Measurements from ENCODE around the gene TNC.

The TNC gene

DNA sequence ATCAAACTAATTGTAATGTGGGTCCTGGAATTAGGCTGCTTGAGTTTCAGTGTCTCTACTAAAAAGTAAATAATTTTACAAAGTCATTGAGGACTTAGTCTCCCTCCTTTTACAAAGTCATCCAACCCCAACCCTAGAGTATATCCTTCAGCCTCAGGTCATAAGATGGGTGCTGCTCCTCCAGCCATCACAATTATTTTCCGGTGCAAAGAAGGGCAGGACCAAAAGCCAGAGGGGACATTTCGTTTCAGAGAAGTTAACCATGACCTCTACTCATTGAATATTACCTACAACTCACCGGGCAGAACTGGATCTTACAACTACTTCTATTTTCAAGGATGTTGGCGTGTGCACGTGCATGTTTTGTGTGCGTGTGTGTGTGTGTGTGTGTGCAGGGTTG, 127.1 kb downstream of the TNC start:
- Histone ChIP-seq H3K36me3 (ENCODE audit: control insufficient read depth, insufficient read depth, low read length) (no peaks in the 10 kb centered on the region), H3K9ac (ENCODE audit: low read length) (no peak overlapping the region), H3K4me1 (ENCODE audit: control insufficient read depth, insufficient read depth, low read length) (no peaks in the 10 kb centered on the region), H3K27ac (ENCODE audit: low read depth, low read length) (no peak overlapping the region), H3K4me3 (ENCODE audit: low read length) (no peak overlapping the region), H3K27me3 (ENCODE audit: control insufficient read depth, insufficient read depth, low read length) (no peaks in the 10 kb centered on the region)

DNA sequence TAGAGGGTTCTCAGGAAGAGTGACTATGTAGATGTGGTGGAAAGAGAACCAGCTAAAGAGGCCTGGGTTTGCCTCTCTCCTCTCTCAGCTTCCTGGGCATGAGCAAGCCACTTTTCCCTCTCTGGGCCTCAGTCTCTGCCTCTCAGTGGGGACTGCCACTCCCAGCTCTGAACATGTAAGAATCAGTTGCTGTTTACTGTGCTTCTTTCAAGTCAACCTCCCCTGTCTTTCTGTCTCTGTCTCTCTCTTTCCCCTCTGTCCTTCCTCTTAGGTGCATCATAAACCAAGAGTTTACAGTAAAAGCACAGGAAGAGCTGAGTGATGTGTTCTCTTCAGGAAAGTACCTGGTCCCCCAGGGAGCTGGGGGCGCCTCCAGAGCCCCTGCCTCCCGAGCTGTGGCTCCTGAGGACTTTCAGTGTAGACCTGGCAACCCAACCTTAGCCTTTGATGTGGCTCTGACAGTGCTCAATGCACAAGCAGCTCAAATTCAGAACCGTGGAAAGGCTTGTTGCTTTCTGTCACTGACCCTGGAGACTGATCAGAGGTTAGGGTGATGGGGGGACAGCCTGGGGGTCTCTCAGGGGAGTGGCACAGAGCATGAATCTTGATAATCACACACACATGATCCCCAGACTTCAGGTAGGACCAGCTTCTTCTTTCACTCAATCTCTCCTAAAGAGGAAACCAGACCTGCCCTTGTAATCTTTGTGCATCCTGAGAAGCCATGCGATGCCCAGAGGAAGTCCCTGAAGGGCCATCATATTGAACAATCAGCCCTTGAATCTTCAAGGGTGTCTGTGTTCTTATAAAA, 128.2 kb downstream of the TNC start:
- no peak overlapping the region for H3K27ac ChIP-seq (ENCODE audit: low read depth, low read length)

DNA sequence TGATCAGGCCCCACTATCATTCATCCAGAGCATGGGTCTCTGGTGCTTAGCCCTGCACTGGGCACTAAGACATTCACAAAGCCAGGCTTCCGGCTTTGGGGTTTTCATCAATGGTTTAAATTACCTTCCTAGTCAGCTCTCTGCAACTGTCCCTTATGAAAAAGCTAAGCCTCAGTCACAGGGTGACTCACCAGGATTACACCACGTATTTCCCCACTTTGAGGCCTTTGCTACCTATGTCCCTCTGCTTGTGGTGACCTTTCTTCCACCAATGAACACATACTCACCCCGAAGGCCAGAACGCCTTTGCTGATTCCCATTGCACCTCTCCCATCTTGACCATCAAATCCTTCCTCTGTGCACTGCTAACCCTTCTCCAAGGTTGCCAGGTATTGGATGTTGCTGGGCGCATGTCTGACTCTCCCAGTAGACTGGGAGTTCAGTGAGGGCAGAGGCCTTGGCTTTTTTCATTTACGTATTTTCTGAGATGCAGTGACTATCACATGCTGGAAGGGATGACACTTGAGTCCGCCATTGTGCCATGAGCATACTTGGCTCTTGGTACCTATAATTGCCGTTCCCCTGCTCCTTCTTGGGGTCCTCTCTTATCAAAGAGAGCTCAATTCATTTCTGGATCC, 128.9 kb downstream of the TNC start:
- Histone ChIP-seq H3K27me3 (ENCODE audit: control insufficient read depth, insufficient read depth, low read length) (no peaks in the 10 kb centered on the region), H3K9ac (ENCODE audit: low read length) (no peak overlapping the region), H3K4me3 (ENCODE audit: low read length) (no peak overlapping the region), H3K27ac (ENCODE audit: low read depth, low read length) (no peak overlapping the region), H3K4me1 (ENCODE audit: control insufficient read depth, insufficient read depth, low read length) (no peaks in the 10 kb centered on the region), H3K36me3 (ENCODE audit: control insufficient read depth, insufficient read depth, low read length) (no peaks in the 10 kb centered on the region)

More for the DNA sequence above, 128.2 kb downstream of the TNC start:
- H3K4me3 ChIP-seq (ENCODE audit: low read length) = no peak overlapping the region
- H3K4me1 ChIP-seq (ENCODE audit: control insufficient read depth, insufficient read depth, low read length) = no peaks in the 10 kb centered on the region
- no peaks in the 10 kb centered on the region for H3K36me3 ChIP-seq (ENCODE audit: control insufficient read depth, insufficient read depth, low read length)
- H3K27me3 ChIP-seq (ENCODE audit: control insufficient read depth, insufficient read depth, low read length) = no peaks in the 10 kb centered on the region
- H3K9ac ChIP-seq (ENCODE audit: low read length) = no peak overlapping the region

DNA sequence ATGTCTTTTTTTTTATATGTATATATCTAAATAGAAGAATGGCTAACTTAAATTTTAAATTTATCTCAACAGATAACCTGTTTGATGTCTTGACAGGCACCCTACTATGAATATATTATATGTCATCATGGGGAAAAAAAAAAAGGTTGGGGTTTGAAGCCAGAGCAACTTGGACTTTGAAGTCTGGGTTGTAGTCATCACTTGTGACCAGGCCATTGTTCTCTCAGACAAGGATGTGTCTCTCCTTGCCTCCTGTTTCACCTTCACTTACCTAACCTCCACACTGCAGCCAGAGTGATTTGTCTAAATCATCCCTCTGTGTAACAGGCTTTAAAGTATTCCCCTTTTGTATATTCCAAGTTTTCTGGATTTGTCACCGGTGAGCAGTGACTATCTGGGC, 130.8 kb downstream of the TNC start:
- Histone ChIP-seq H3K4me1 (ENCODE audit: control insufficient read depth, insufficient read depth, low read length) (no peaks in the 10 kb centered on the region), H3K36me3 (ENCODE audit: control insufficient read depth, insufficient read depth, low read length) (no peaks in the 10 kb centered on the region), H3K4me3 (ENCODE audit: low read length) (no peak overlapping the region), H3K27me3 (ENCODE audit: control insufficient read depth, insufficient read depth, low read length) (no peaks in the 10 kb centered on the region), H3K27ac (ENCODE audit: low read depth, low read length) (no peak overlapping the region), H3K9ac (ENCODE audit: low read length) (no peak overlapping the region)

DNA sequence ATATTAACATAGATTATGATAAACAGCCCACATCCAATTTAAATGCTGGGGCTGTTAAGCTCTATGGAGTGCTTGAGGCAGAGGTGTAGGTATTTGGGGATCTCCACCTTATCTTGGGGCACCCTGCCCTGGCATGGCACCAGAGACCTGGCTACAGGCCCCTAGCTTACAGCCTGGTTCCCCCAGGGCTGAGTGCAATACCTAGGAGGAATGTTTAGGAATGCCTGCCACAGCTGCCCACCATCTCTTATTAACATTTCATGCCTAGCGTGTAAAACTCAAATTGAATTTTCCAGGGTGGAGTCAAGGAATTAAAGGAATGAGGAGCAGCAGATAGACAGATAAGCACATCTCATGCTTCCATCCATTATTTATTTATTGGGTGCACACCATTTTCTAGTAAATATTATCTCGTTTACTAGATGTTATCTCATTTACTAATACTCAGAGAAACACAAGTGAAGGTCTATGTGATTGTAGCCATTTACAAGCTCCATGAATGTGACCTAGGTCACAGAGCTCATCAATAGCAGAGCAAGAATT, 131.9 kb downstream of the TNC start:
- H3K27ac ChIP-seq (ENCODE audit: low read depth, low read length) = no peak overlapping the region
- no peaks in the 10 kb centered on the region for H3K4me1 ChIP-seq (ENCODE audit: control insufficient read depth, insufficient read depth, low read length)
- no peak overlapping the region for H3K4me3 ChIP-seq (ENCODE audit: low read length)
- H3K9ac ChIP-seq (ENCODE audit: low read length) = no peak overlapping the region
- H3K27me3 ChIP-seq (ENCODE audit: control insufficient read depth, insufficient read depth, low read length) = no peaks in the 10 kb centered on the region
- H3K36me3 ChIP-seq (ENCODE audit: control insufficient read depth, insufficient read depth, low read length) = no peaks in the 10 kb centered on the region

DNA sequence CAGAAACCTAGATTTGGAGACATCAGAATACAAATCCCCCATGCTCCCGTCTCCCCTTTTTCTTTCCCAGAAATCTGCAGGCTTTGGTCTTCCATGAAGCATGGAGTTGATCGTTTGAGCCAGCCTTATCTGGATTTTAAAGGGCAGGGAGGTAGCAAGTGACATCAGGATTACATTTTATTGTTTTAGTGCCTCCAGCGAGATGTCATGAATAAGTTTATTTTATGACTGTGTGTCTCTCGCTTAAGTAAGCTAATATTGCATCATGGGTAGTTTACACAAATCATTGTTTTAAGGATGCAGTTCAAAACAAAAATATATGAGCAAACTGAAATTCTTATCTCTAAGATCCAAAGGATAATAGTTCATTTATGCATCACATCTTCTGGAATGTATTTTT, 136.9 kb downstream of the TNC start:
- H3K4me1 ChIP-seq (ENCODE audit: control insufficient read depth, insufficient read depth, low read length) = no peaks in the 10 kb centered on the region
- H3K9ac ChIP-seq (ENCODE audit: low read length) = no peak overlapping the region
- H3K27ac ChIP-seq (ENCODE audit: low read depth, low read length) = no peak overlapping the region
- H3K36me3 ChIP-seq (ENCODE audit: control insufficient read depth, insufficient read depth, low read length) = no peaks in the 10 kb centered on the region
- no peak overlapping the region for H3K4me3 ChIP-seq (ENCODE audit: low read length)
- no peaks in the 10 kb centered on the region for H3K27me3 ChIP-seq (ENCODE audit: control insufficient read depth, insufficient read depth, low read length)

DNA sequence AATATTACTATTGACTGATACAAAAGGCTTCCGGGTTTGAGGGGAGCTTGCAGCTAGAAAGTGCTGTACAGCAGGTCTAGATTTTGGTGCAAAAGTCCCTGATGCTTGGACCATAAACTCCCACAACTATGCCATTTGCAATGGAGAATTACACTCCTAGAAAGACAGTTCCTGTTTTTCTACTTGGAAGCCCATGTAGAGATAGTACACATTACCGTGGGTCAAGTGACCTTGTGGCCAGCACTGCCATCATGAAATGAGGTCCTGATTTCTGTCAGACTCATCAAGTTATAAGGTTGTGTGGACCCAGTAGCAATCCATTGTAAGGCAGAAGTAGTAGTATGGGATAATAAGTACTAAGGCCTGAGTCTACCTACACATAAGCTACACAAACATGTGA, 144.7 kb downstream of the TNC start:
- H3K9ac ChIP-seq (ENCODE audit: low read length) = no peak overlapping the region
- H3K4me3 ChIP-seq (ENCODE audit: low read length) = no peak overlapping the region
- H3K27ac ChIP-seq (ENCODE audit: low read depth, low read length) = no peak overlapping the region
- H3K4me1 ChIP-seq (ENCODE audit: control insufficient read depth, insufficient read depth, low read length) = no peaks in the 10 kb centered on the region
- no peaks in the 10 kb centered on the region for H3K27me3 ChIP-seq (ENCODE audit: control insufficient read depth, insufficient read depth, low read length)
- no peaks in the 10 kb centered on the region for H3K36me3 ChIP-seq (ENCODE audit: control insufficient read depth, insufficient read depth, low read length)

DNA sequence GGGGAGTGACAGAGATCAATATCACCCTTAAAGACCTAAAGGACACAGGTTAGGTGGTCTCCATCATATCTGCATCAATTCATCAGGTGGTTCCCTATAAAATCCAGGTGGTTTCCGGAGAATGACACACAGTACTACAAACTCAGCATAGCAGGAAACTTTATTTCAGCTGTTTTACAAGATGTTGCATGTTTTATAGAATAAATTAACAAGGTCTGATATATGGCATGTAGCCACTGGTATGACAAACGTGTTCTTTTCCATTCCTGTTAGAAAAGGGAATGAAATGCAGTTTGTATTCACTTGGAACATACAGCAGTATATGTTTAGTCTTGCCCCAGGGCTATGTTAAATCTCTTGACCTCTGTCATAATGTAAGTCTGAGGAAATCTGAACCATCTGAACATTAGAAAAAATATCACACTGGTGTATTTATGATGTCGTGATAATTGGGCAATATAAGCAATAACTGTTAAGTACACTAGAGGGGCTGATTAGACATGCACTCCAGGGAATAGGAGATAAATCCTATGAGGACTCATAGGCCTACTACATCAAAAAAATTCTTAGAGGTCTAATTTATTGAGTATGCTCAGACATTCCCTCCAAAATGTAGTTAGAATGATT, 145.3 kb downstream of the TNC start:
- Histone ChIP-seq H3K4me1 (ENCODE audit: control insufficient read depth, insufficient read depth, low read length) (no peaks in the 10 kb centered on the region), H3K9ac (ENCODE audit: low read length) (no peak overlapping the region)

More for the DNA sequence above, 145.3 kb downstream of the TNC start:
- no peak overlapping the region for H3K27ac ChIP-seq (ENCODE audit: low read depth, low read length)
- H3K27me3 ChIP-seq (ENCODE audit: control insufficient read depth, insufficient read depth, low read length) = no peaks in the 10 kb centered on the region
- no peaks in the 10 kb centered on the region for H3K36me3 ChIP-seq (ENCODE audit: control insufficient read depth, insufficient read depth, low read length)
- H3K4me3 ChIP-seq (ENCODE audit: low read length) = no peak overlapping the region

All from rectal smooth muscle tissue (tissue), 1 donor.